Panc1 (cell line): Measurements from ENCODE around the gene ANO9.

Experiments used
- CTCF ChIP-seq: fragments of 450-650 bp; IDR thresholded peaks from 2 replicates; pipeline ENCODE4 v1.5.1; 2017; ENCODE audit warnings: mild to moderate bottlenecking
- POLR2AphosphoS5 ChIP-seq: IDR thresholded peaks from 2 replicates; pipeline ENCODE4 v1.6.1; 2012; ENCODE audit warnings: mild to moderate bottlenecking, low read depth, low read length, moderate library complexity
- REST ChIP-seq, 2 experiments: IDR thresholded peaks; 2 replicates each; pipeline ENCODE4 v1.6.1; 2011 to 2012; ENCODE audit warnings: low read depth in 2 of 2, control low read depth in 1 of 2, low read length in 1 of 2, mild to moderate bottlenecking in 1 of 2, moderate library complexity in 1 of 2; ENCODE audit not compliant: insufficient read depth in 1 of 2
- SIN3A ChIP-seq: IDR thresholded peaks from 2 replicates; pipeline ENCODE4 v1.6.1; 2012; ENCODE audit warnings: low read depth, mild to moderate bottlenecking, low read length, moderate library complexity, borderline replicate concordance; ENCODE audit not compliant: insufficient read depth
- TCF7L2 ChIP-seq: IDR thresholded peaks from 2 replicates; pipeline ENCODE4 v1.6.1; 2011; ENCODE audit warnings: mild to moderate bottlenecking, low read depth, low read length, inconsistent platforms

- TF ChIP-seq POLR2AphosphoS5 (no peak), TCF7L2 (no peak), CTCF (no peak), REST (IDR thresholded peaks at IDR 0.05; ENCODE audit: insufficient read depth in 1 of 2, low read depth in 2 of 2, low read length in 1 of 2) (no peak), SIN3A (no peak)
Observed at GRCh38 chr11:451738-452137, 9.9 kb upstream of the ANO9 start.
